Endothelial cell of umbilical vein (primary cell): ENCODE results near the gene RCVRN. TPM values are rescaled to one million over a fixed set of nuclear protein-coding genes. Genes with fewer than 3 reads are reported as not detected.

ENCODE experiments used
- BruUV-seq: library from RNA; stranded (reverse); fragments of 400-500 nt; replicated peaks from 2 replicates; lab custom pipeline; 2021; lab: Mats Ljungman, UMichigan
- CTCF ChIA-PET: fragments of 300-600, 350-600 bp; sonication (Branson Sonifier 250); formaldehyde crosslinking; loops from one replicate; lab custom pipeline; 2021; ENCODE audit warnings: antibody characterized with exemption, inconsistent platforms; lab: Charles Lee
- POLR2A ChIA-PET: fragments of 300-600, 350-600 bp; sonication (Branson Sonifier 250); formaldehyde crosslinking; loops from one replicate; lab custom pipeline; 2021; ENCODE audit warnings: antibody characterized with exemption, inconsistent platforms; lab: Charles Lee
- DNase-seq: peaks from one replicate; pipeline ENCODE4 v3.0.0-alpha.2; 2011; ENCODE audit warnings: low read depth, low spot score
- FAIRE-seq: peaks from 2 replicates; lab custom pipeline; 2011; peaks lifted over from hg19 to GRCh38; lab: Jason Lieb, UNC
- H2AFZ ChIP-seq: 2 replicates; pipeline ENCODE4 v1.6.0; 2012; ENCODE audit warnings: low read depth, low read length, control low read depth, inconsistent platforms
- H3K27ac ChIP-seq: 2 replicates; pipeline ENCODE4 v1.5.1; 2011; ENCODE audit warnings: low read depth, mild to moderate bottlenecking, control low read depth, low read length, moderate library complexity; ENCODE audit not compliant: insufficient read depth
- H3K27me3 ChIP-seq, 2 experiments: 2 replicates each; pipeline versions ENCODE4 v1.6.0 to v1.6.1; 2011; ENCODE audit warnings: low read length in 2 of 2, mixed read lengths in 1 of 2; ENCODE audit not compliant: control insufficient read depth in 2 of 2, insufficient read depth in 2 of 2
- H3K36me3 ChIP-seq, 2 experiments: 2 replicates in 1 of 2; 3 replicates in 1 of 2; pipeline ENCODE4 v1.5.1; 2011; ENCODE audit warnings: low read length in 2 of 2, mild to moderate bottlenecking in 1 of 2, moderate library complexity in 1 of 2; ENCODE audit not compliant: control insufficient read depth in 2 of 2, insufficient read depth in 2 of 2; ENCODE audit errors: extremely low read depth in 1 of 2
- H3K4me1 ChIP-seq: 3 replicates; pipeline ENCODE4 v1.5.1; 2011; ENCODE audit warnings: mild to moderate bottlenecking, low read length; ENCODE audit not compliant: control insufficient read depth, insufficient read depth; ENCODE audit errors: extremely low read depth
- H3K4me2 ChIP-seq: 2 replicates; pipeline ENCODE4 v1.6.1; 2011; ENCODE audit warnings: low read length, control low read depth, mixed read lengths; ENCODE audit not compliant: insufficient read depth
- H3K4me3 ChIP-seq, 3 experiments: fragments of 200-600 bp in 1 of 3; sonication (generic), shearing (Covaris generic) in 1 of 3; replicated peaks in 1 of 3; 2 replicates each; pipeline ENCODE4 v1.5.1; 2011 to 2016; ENCODE audit warnings: control low read depth in 3 of 3, low read length in 3 of 3, mild to moderate bottlenecking in 2 of 3, inconsistent platforms in 1 of 3, low read depth in 1 of 3, moderate library complexity in 1 of 3; ENCODE audit not compliant: insufficient read depth in 1 of 3
- H3K79me2 ChIP-seq: 2 replicates; pipeline ENCODE4 v1.6.0; 2012; ENCODE audit warnings: low read length, inconsistent platforms; ENCODE audit not compliant: control insufficient read depth, insufficient read depth
- H3K9ac ChIP-seq: replicated peaks from 2 replicates; pipeline ENCODE3; 2011; ENCODE audit warnings: low read length, control low read depth; ENCODE audit not compliant: insufficient read depth; ENCODE audit errors: extremely low read depth
- H3K9me1 ChIP-seq: replicated peaks from 3 replicates; pipeline ENCODE4 v1.6.0; 2011; ENCODE audit warnings: mild to moderate bottlenecking, low read length; ENCODE audit not compliant: control insufficient read depth, insufficient read depth; ENCODE audit errors: extremely low read depth
- H3K9me3 ChIP-seq: replicated peaks from 2 replicates; pipeline ENCODE4 v1.5.1; 2012; ENCODE audit warnings: low read length, inconsistent platforms; ENCODE audit not compliant: control insufficient read depth, insufficient read depth
- H4K20me1 ChIP-seq: replicated peaks from 2 replicates; pipeline ENCODE3; 2011; ENCODE audit warnings: mild to moderate bottlenecking, low read length; ENCODE audit not compliant: control insufficient read depth, insufficient read depth; ENCODE audit errors: extremely low read depth
- CTCF ChIP-seq, 2 donors: IDR thresholded peaks; 1 replicate in 1 of 2; 2 replicates in 1 of 2; pipeline ENCODE4 v1.5.1; 2011; ENCODE audit warnings: low read length in 2 of 2, mild to moderate bottlenecking in 2 of 2, moderate library complexity in 2 of 2, control low read depth in 1 of 2, inconsistent platforms in 1 of 2, low read depth in 1 of 2; ENCODE audit not compliant: insufficient read depth in 1 of 2; ENCODE audit errors: extremely low read depth in 1 of 2
- EZH2 ChIP-seq: IDR thresholded peaks from 2 replicates; pipeline ENCODE4 v1.6.1; 2012; ENCODE audit warnings: borderline replicate concordance, low read depth, mild to moderate bottlenecking, moderate library complexity, low read length, inconsistent platforms; ENCODE audit not compliant: severe bottlenecking
- FOS ChIP-seq: IDR thresholded peaks from 2 replicates; pipeline ENCODE4 v1.6.1; 2011; ENCODE audit warnings: mild to moderate bottlenecking, low read length, moderate library complexity, borderline replicate concordance; ENCODE audit not compliant: insufficient read depth
- GATA2 ChIP-seq: IDR thresholded peaks from 2 replicates; pipeline ENCODE4 v1.7.0; 2011; ENCODE audit warnings: low read depth, mild to moderate bottlenecking, moderate library complexity, mixed read lengths, low read length; ENCODE audit not compliant: insufficient read length, insufficient read depth
- JUN ChIP-seq: IDR thresholded peaks from 2 replicates; pipeline ENCODE4 v1.6.1; 2011; ENCODE audit warnings: borderline replicate concordance, low read depth; ENCODE audit not compliant: insufficient read length, insufficient read depth
- MAX ChIP-seq: IDR thresholded peaks from 2 replicates; pipeline ENCODE4 v1.6.1; 2011; ENCODE audit not compliant: insufficient read depth, insufficient read length
- MYC ChIP-seq: IDR thresholded peaks from one replicate; pipeline ENCODE4 v1.6.1; 2011; ENCODE audit warnings: mild to moderate bottlenecking, low read depth, low read length
- POLR2A ChIP-seq: IDR thresholded peaks from 2 replicates; pipeline ENCODE4 v1.6.1; 2012; ENCODE audit warnings: low read depth, mild to moderate bottlenecking, control low read depth, low read length
- POLR2AphosphoS5 ChIP-seq: IDR thresholded peaks from 2 replicates; pipeline ENCODE4 v1.6.1; 2012; ENCODE audit warnings: low read depth, mild to moderate bottlenecking, control low read depth, low read length, moderate library complexity; ENCODE audit not compliant: insufficient read depth
- dilution Hi-C: fragments of 300-500 bp; cut with MboI; formaldehyde crosslinking; loops from one replicate; pipeline ENCODE4 v1.15.0; 2019; ENCODE audit warnings: low sequenced_read_pairs; ENCODE audit not compliant: extremely low pct_ligation_motif_present
- intact Hi-C: fragments of 100-400 bp; cut with micrococcal nuclease; formaldehyde crosslinking; loops from one replicate; pipeline ENCODE4 v1.10.0; 2022
- polyA plus RNA-seq, 4 experiments: library from polyadenylated mRNA; depleted of rRNA in 3 of 4; stranded (reverse) in 3 of 4; unstranded in 1 of 4; fragments of >200 nt; gene quantifications; 2 replicates each; pipeline versions ENCODE4 v1.2.1 to v1.2.3, GENCODE V29; 2011 to 2012; ENCODE audit warnings: missing spikeins in 1 of 4
- total RNA-seq: library from RNA; stranded (reverse); gene quantifications from 2 replicates; pipeline ENCODE4 v1.2.3, GENCODE V29; 2021

RCVRN gene
- total and polyA plus RNA-seq, 2 donors (not counting 3 experiments of a cell fraction or from before 2014, with no cell fraction given), result not detected

GRCh38 chr17:9948928-9949327, 43.9 kb upstream of the RCVRN start:
- CTCF ChIA-PET, result no interaction called here
- Histone ChIP-seq H3K9me1 (no peaks in the 10 kb centered on the region), H4K20me1 (no peaks in the 10 kb centered on the region), H3K27ac (no peak overlapping the region), H2AFZ (no peak overlapping the region), H3K36me3 (no peaks in the 10 kb centered on the region), H3K4me1 (no peaks in the 10 kb centered on the region), H3K27me3 (no peaks in the 10 kb centered on the region), H3K9me3 (peaks cover 9% of the 10 kb centered on the region), H3K4me3 (no peak overlapping the region), H3K9ac (no peak overlapping the region), H3K4me2 (no peak overlapping the region), H3K79me2 (no peaks in the 10 kb centered on the region)
- POLR2A ChIA-PET, result no interaction called here
- intact Hi-C loops, result no loop called here
- no TSS peak for BruUV-seq
- DNase-seq, result no peak
- TF ChIP-seq MYC (no peak), FOS (no peak), EZH2 (no peak), POLR2A (no peak), JUN (no peak), MAX (no peak), GATA2 (no peak), POLR2AphosphoS5 (no peak), CTCF (IDR thresholded peaks at IDR 0.05; ENCODE audit: extremely low read depth in 1 of 2, insufficient read depth in 1 of 2, low read depth in 1 of 2, low read length in 2 of 2) (no peak)
- dilution Hi-C loops, result no loop called here
- FAIRE-seq, result no peak
